Calu3 (cell line): ENCODE measurements around the gene PLEKHG2. TPM values are rescaled to one million over a fixed set of nuclear protein-coding genes. Genes with fewer than 3 reads are reported as not detected.

Experiments used
- BruUV-seq: library from RNA; stranded (reverse); fragments of 400-500 nt; replicated peaks from 2 replicates; lab custom pipeline; 2021; lab: Mats Ljungman, UMichigan
- CTCF ChIA-PET: fragments of 300-600 bp; sonication (Branson Sonifier 250); formaldehyde crosslinking; loops from one replicate; lab custom pipeline; 2022; ENCODE audit warnings: antibody characterized with exemption; lab: Charles Lee
- DNase-seq: peaks from one replicate; pipeline ENCODE4 v3.0.0; 2022
- H3K27ac Mint-ChIP-seq: one replicate; pipeline ENCODE4 v1.8.0; 2022; ENCODE audit warnings: mixed read lengths; ENCODE audit not compliant: unreplicated experiment
- H3K27me3 Mint-ChIP-seq: one replicate; pipeline ENCODE4 v1.8.0; 2022; ENCODE audit warnings: mixed read lengths; ENCODE audit not compliant: unreplicated experiment
- H3K36me3 Mint-ChIP-seq: one replicate; pipeline ENCODE4 v1.8.0; 2022; ENCODE audit warnings: mild to moderate bottlenecking, moderate library complexity, mixed read lengths; ENCODE audit not compliant: insufficient read depth, unreplicated experiment
- H3K4me1 Mint-ChIP-seq: one replicate; pipeline ENCODE4 v1.8.0; 2022; ENCODE audit warnings: mild to moderate bottlenecking, low read depth, mixed read lengths; ENCODE audit not compliant: unreplicated experiment
- H3K4me3 Mint-ChIP-seq: one replicate; pipeline ENCODE4 v1.8.0; 2022; ENCODE audit warnings: mild to moderate bottlenecking, low read depth, moderate library complexity, mixed read lengths; ENCODE audit not compliant: unreplicated experiment
- H3K9me3 Mint-ChIP-seq: one replicate; pipeline ENCODE4 v1.8.0; 2022; ENCODE audit warnings: low read depth, mixed read lengths; ENCODE audit not compliant: unreplicated experiment
- intact Hi-C: fragments of 100-400 bp; cut with micrococcal nuclease; formaldehyde crosslinking; loops from one replicate; pipeline ENCODE4 v1.10.0; 2022; ENCODE audit not compliant: unreplicated experiment
- total RNA-seq: library from RNA; stranded (reverse); gene quantifications from 2 replicates; pipeline ENCODE4 v1.2.3, GENCODE V29; 2022
- TF ChIP-seq, protein P1 (sequence below): fragments of 200-600 bp; IDR thresholded peaks from one replicate; pipeline ENCODE4 v1.8.0; 2022; ENCODE audit warnings: antibody characterized with exemption; ENCODE audit not compliant: unreplicated experiment

The PLEKHG2 gene
- total RNA-seq, 1 experiment from 2014 or later: 65.3 TPM

DNA sequence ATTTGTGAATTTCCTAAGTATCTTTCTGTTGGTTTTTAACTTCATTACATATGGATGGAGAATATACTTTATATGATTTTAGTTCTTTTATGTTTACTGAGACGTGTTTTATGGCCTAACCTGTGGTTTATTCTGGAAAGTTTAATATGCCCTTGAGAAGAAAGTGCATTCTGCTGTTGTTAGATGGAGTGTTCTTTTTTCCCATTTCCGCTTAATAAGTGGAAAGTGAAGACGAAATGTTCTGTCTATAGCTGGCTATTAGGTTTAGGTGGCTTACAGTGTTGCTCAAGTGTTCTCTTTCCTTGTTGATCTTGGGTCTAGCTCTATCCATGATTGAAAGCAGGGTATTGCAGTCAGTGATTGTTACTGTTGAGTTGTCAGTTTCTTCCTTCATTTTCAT lies 50.9 kb downstream of the PLEKHG2 start:
- TF ChIP-seq, protein P1, sequence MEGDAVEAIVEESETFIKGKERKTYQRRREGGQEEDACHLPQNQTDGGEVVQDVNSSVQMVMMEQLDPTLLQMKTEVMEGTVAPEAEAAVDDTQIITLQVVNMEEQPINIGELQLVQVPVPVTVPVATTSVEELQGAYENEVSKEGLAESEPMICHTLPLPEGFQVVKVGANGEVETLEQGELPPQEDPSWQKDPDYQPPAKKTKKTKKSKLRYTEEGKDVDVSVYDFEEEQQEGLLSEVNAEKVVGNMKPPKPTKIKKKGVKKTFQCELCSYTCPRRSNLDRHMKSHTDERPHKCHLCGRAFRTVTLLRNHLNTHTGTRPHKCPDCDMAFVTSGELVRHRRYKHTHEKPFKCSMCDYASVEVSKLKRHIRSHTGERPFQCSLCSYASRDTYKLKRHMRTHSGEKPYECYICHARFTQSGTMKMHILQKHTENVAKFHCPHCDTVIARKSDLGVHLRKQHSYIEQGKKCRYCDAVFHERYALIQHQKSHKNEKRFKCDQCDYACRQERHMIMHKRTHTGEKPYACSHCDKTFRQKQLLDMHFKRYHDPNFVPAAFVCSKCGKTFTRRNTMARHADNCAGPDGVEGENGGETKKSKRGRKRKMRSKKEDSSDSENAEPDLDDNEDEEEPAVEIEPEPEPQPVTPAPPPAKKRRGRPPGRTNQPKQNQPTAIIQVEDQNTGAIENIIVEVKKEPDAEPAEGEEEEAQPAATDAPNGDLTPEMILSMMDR: no peak
- Mint-ChIP-seq H3K27me3 (no peaks in the 10 kb centered on the region), H3K4me3 (no peak overlapping the region), H3K9me3 (no peaks in the 10 kb centered on the region), H3K4me1 (no peaks in the 10 kb centered on the region), H3K27ac (no peak overlapping the region), H3K36me3 (peaks cover 50% of the 10 kb centered on the region)
- CTCF ChIA-PET: interaction anchor here (0.7 to 1.1 kb wide), 2 partner anchors 11 to 73 kb away, joined by 4 read pairs; partner anchors contain the start of gene PAF1
- no peak for DNase-seq
- intact Hi-C loops: no loop called here
- BruUV-seq: no TSS peak

DNA sequence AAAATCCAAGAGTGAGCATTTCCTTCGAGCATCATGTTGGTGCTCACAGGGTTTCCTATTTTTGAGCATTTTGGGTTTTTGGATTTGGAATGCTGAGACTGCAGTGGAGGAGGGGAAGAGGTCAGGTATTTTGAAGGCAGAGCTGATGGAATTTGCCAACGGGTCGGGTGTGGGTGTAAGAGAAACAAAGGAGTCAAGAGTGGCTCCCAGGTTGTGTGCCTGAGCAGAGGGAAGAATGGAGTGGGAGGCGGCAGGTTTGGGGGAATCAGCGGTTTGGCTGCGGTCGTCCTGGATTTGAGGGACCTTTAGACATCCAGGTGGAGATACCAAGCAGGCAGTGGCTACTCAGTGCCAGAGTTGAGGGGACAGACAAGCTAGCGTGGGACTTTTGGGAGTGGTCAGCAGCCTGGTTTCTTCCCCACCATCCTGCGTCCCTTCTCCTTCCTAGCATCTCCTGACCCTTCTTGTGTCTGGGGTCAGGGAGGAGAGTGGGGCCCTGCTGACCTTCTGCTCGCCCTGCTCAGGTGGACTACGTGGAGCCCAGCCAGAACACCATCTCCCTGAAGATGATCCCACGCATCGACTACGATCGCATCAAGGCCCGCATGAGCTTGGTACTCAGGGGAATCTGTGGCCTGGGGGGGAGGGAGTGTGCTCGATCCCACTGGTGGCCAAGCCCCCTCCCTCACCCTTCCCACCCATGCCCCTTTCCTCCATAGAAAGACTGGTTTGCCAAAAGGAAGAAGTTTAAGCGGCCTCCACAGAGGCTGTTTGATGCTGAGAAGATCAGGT lies 53.7 kb downstream of the PLEKHG2 start:
- H3K4me1 Mint-ChIP-seq: no peaks in the 10 kb centered on the region
- intact Hi-C loops: no loop called here
- DNase-seq: no peak
- no peak overlapping the region for H3K27ac Mint-ChIP-seq
- H3K36me3 Mint-ChIP-seq: peaks cover 64% of the 10 kb centered on the region
- H3K9me3 Mint-ChIP-seq: no peaks in the 10 kb centered on the region
- no peak overlapping the region for H3K4me3 Mint-ChIP-seq
- CTCF ChIA-PET: no interaction called here
- BruUV-seq: no TSS peak
- H3K27me3 Mint-ChIP-seq: no peaks in the 10 kb centered on the region
- TF ChIP-seq, protein P1: no peak

DNA sequence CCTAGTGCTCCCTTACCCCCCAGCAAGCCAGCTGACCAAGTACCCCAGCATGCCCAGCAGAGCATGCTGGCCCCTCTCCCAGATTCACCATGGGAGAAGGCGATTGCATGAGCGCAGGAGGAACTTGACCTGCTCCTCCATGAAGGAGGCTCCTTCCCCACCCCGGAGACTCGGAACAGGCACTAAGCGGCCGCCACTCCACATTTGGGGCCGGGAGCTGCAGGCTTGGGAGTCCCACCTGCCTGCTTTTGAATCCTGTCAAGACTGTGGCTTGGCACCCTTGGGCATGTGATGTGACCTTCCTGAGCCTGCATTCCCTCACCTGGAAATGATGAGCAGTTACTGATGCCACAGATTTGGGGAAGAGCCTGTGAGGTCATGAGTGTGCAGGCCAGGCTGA lies 55.5 kb downstream of the PLEKHG2 start:
- TF ChIP-seq, protein P1: no peak
- Mint-ChIP-seq H3K4me1 (no peaks in the 10 kb centered on the region), H3K27me3 (no peaks in the 10 kb centered on the region), H3K27ac (no peak overlapping the region), H3K9me3 (no peaks in the 10 kb centered on the region), H3K4me3 (no peak overlapping the region), H3K36me3 (peaks cover 68% of the 10 kb centered on the region)
- BruUV-seq: no TSS peak
- CTCF ChIA-PET: no interaction called here
- intact Hi-C loops: no loop called here
- DNase-seq: no peak

DNA sequence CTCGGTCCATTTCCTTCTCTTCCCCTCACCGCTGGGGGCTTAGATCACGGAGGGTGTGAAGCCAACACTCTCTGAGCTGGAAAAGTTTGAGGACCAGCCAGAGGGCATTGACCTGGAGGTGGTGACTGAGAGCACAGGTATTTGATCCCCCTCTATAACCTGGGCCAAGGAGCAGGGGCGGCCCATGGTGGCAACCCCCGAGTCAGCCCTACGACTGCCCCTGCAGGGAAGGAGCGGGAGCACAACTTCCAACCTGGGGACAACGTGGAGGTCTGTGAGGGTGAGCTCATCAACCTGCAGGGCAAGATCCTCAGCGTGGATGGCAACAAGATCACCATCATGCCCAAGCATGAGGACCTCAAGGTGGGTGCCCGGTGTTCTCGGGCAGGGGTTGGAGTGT lies 56.6 kb downstream of the PLEKHG2 start:
- Mint-ChIP-seq H3K4me1 (no peaks in the 10 kb centered on the region), H3K36me3 (peaks cover 62% of the 10 kb centered on the region), H3K4me3 (no peak overlapping the region), H3K27me3 (no peaks in the 10 kb centered on the region), H3K9me3 (no peaks in the 10 kb centered on the region), H3K27ac (no peak overlapping the region)
- CTCF ChIA-PET: no interaction called here
- TF ChIP-seq, protein P1: no peak
- intact Hi-C loops: no loop called here
- no TSS peak for BruUV-seq
- DNase-seq: no peak
